Body of pancreas (tissue), 4 donors: ENCODE data around the gene MFSD6. TPM values are rescaled to one million over a fixed set of nuclear protein-coding genes. Genes with fewer than 3 reads are reported as not detected.

ENCODE experiments used
- ATAC-seq: fragments of 150-250 bp; one replicate; pipeline ENCODE4 v1.9.1; 2016
- DNase-seq, 4 donors: peaks; one replicate each; pipeline ENCODE4 v3.0.0-alpha.2; 2019
- H3K27ac ChIP-seq, 4 donors: fragments of 200-600 bp; sonication (generic); 1 replicate in 3 of 4; 2 replicates in 1 of 4; pipeline versions ENCODE4 v1.5.1 to v1.6.1; 2016 to 2019; ENCODE audit warnings: mild to moderate bottlenecking in 1 of 4, mixed read lengths in 1 of 4, moderate library complexity in 1 of 4
- H3K27me3 ChIP-seq, 2 donors: fragments of 200-600 bp; sonication (generic); one replicate each; pipeline ENCODE4 v1.6.0; 2016; ENCODE audit warnings: mild to moderate bottlenecking in 1 of 2
- H3K36me3 ChIP-seq, 2 donors: fragments of 200-600 bp; sonication (generic); replicated peaks in 1 of 2; 2 replicates each; pipeline ENCODE4 v1.5.1; 2016; ENCODE audit warnings: low read depth in 2 of 2; ENCODE audit not compliant: insufficient read depth in 1 of 2
- H3K4me1 ChIP-seq: fragments of 200-600 bp; sonication (generic); one replicate; pipeline ENCODE4 v1.6.0; 2016
- H3K4me3 ChIP-seq, 2 donors: fragments of 200-600 bp; sonication (generic); 1 replicate in 1 of 2; 2 replicates in 1 of 2; pipeline ENCODE4 v1.5.1; 2016 to 2019
- H3K9me3 ChIP-seq, 3 donors: fragments of 200-600 bp; sonication (generic); 1 replicate in 2 of 3; 2 replicates in 1 of 3; pipeline ENCODE4 v1.5.1; 2016
- POLR2A ChIP-seq, 3 donors: fragments of 450-650 bp; IDR thresholded peaks; one replicate each; pipeline ENCODE4 v1.6.1; 2016; ENCODE audit warnings: antibody characterized with exemption in 3 of 3, mild to moderate bottlenecking in 2 of 3
- WGBS, 2 donors: methylation state at CpG; one replicate each; pipeline ENCODE4 v1.1.5; 2017; 5-methylcytosine and 5-hydroxymethylcytosine counted together
- intact Hi-C: fragments of 100-400 bp; cut with DNase I; formaldehyde crosslinking; loops from one replicate; pipeline ENCODE4 v1.15.1; 2023
- total RNA-seq, 2 donors: library from RNA; depleted of rRNA; stranded (reverse); fragments of >200 nt; gene quantifications; one replicate each; pipeline ENCODE4 v1.1.0, GENCODE V29; 2016
- TF ChIP-seq, protein P1 (sequence below), 7 experiments: fragments of 450-650 bp in 4 of 7; fragments of 200-600 bp in 3 of 7; sonication (generic) in 3 of 7; IDR thresholded peaks; one replicate each; pipeline ENCODE4 v1.5.1; 2016 to 2019; ENCODE audit warnings: antibody characterized with exemption in 7 of 7

MFSD6 gene
- total RNA-seq, 2 donors from 2014 or later, result 38.7 to 46.8 TPM

DNA sequence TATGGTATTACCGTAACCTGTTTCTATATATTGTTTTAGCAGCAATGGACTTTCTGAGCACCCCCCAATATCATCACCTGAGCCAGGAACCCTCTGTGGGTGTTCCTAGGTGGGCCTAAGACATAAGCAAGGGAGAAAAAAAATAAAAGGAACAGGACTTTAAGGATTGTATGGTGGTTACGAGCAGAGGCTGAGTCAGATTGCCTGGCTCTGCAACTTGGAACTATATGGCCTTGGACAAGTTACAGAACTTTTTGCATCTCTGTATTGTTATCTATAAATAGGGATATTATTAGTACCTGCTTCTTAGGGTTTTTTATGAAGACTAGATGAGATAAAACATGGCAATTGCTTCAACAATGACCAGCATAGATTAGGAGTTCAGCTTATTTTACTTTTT, 34.9 kb downstream of the MFSD6 start:
- ATAC-seq (no peak), DNase-seq (no peak)
- Histone ChIP-seq H3K4me3 (no peak overlapping the region), H3K27me3 (no peaks in the 10 kb centered on the region), H3K27ac (no peak overlapping the region), H3K9me3 (no peaks in the 10 kb centered on the region), H3K4me1 (peaks cover 33% of the 10 kb centered on the region), H3K36me3 (no peaks in the 10 kb centered on the region)
- intact Hi-C loops, result no loop called here
- WGBS, 2 donors, result 64 to 70% methylated on average over 2 of the region's 2 CpGs
- TF ChIP-seq, protein P1, sequence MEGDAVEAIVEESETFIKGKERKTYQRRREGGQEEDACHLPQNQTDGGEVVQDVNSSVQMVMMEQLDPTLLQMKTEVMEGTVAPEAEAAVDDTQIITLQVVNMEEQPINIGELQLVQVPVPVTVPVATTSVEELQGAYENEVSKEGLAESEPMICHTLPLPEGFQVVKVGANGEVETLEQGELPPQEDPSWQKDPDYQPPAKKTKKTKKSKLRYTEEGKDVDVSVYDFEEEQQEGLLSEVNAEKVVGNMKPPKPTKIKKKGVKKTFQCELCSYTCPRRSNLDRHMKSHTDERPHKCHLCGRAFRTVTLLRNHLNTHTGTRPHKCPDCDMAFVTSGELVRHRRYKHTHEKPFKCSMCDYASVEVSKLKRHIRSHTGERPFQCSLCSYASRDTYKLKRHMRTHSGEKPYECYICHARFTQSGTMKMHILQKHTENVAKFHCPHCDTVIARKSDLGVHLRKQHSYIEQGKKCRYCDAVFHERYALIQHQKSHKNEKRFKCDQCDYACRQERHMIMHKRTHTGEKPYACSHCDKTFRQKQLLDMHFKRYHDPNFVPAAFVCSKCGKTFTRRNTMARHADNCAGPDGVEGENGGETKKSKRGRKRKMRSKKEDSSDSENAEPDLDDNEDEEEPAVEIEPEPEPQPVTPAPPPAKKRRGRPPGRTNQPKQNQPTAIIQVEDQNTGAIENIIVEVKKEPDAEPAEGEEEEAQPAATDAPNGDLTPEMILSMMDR (IDR thresholded peaks at IDR 0.05), result no peak
- no peak for TF ChIP-seq POLR2A (IDR thresholded peaks at IDR 0.05)

DNA sequence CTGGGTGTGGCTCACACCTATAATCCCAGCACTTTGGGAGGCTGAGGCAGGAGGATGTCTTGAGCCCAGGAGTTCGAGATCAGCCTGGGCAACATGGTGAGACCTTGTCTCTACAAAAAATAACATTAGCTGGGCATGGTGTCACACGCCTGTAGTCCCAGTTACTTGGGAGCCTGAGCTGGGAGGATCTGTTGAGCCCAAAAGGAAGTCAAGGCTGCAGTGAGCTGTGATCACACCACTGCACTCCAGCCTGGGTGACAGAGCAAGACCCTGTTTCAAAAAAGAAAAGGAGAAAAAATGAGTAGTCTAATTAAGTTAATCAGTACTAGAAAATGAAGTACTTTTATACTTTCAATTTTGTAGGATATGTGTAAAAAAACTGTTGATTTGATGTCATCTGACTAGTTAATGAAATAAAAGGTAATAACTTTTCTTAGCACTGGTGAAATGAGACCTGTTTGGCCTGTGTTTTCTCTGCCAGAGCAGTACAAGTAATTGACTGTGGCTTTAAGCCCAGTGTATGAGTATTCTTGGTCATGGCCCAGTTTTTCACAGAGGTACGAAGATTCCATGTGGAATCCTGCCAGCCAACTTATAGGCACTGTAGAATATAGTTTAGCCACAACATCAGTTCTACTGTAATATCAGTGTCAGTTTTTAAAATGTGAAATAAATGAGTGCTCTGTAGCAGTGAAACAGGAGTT, 35.8 kb downstream of the MFSD6 start:
- no peaks in the 10 kb centered on the region for H3K9me3 ChIP-seq
- DNase-seq (no peak), ATAC-seq (no peak)
- no peak overlapping the region for H3K27ac ChIP-seq
- 62 to 70% methylated on average over 3 of the region's 3 CpGs for WGBS, 2 donors
- H3K36me3 ChIP-seq, result no peaks in the 10 kb centered on the region
- TF ChIP-seq POLR2A (IDR thresholded peaks at IDR 0.05), result no peak
- TF ChIP-seq, protein P1 (IDR thresholded peaks at IDR 0.05), result no peak
- H3K4me1 ChIP-seq, result peaks cover 33% of the 10 kb centered on the region
- no peaks in the 10 kb centered on the region for H3K27me3 ChIP-seq
- intact Hi-C loops, result no loop called here
- no peak overlapping the region for H3K4me3 ChIP-seq

DNA sequence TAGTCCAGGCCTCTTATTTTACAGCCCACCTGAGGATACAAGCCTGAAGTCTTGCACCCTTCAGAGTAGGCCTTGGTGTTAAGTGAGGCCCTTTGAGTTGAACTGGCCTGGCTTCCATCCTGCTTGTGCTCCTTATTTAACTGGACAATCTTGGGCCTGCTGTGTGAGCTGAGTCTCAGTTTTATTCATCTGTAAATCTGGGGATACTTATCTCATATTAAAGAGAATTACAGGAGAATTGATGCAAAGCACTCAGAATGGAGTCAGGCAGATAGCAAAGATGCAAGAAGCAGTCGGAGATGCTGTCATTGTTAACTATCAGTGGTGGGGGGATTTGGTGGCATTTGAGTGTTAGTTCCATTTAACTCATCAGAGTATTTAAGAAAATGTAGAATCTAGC, 36.8 kb downstream of the MFSD6 start:
- no peak for ATAC-seq
- H3K4me3 ChIP-seq, result no peak overlapping the region
- WGBS, 2 donors, result 83 to 92% methylated on average over 1 of the region's 1 CpG
- H3K27me3 ChIP-seq, result no peaks in the 10 kb centered on the region
- H3K4me1 ChIP-seq, result peaks cover 33% of the 10 kb centered on the region
- no peak for DNase-seq
- no peaks in the 10 kb centered on the region for H3K36me3 ChIP-seq
- TF ChIP-seq, protein P1 (IDR thresholded peaks at IDR 0.05), result no peak
- TF ChIP-seq POLR2A (IDR thresholded peaks at IDR 0.05), result no peak
- no peak overlapping the region for H3K27ac ChIP-seq
- intact Hi-C loops, result no loop called here
- no peaks in the 10 kb centered on the region for H3K9me3 ChIP-seq

DNA sequence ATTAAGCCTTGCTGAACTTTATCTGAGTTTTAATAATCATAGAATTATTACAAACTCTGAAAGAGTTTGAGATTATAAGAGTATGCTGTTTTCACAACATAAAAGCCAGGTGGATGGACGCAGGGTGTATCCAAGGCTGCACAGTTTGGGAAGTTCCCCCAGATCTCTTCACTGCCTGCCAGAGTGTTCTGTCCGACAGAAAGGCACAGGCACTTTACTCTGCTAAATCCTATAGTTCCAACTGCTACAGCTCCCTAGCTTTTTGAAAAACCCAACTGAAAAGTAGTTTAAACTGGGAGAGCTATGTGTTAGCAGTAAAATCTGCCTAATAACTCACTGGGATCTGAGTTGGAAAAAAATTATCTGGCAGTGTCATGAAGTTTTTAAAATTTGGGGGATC, 38.0 kb downstream of the MFSD6 start:
- Histone ChIP-seq H3K27me3 (no peaks in the 10 kb centered on the region), H3K36me3 (no peaks in the 10 kb centered on the region), H3K9me3 (no peaks in the 10 kb centered on the region), H3K4me1 (peaks cover 26% of the 10 kb centered on the region), H3K4me3 (no peak overlapping the region), H3K27ac (no peak overlapping the region)
- DNase-seq, result no peak
- ATAC-seq, result no peak
- intact Hi-C loops, result no loop called here
- 80 to 85% methylated on average over 2 of the region's 2 CpGs for WGBS, 2 donors
- TF ChIP-seq, protein P1 (IDR thresholded peaks at IDR 0.05), result no peak
- no peak for TF ChIP-seq POLR2A (IDR thresholded peaks at IDR 0.05)
